ENCODE results near the gene MICAL2.
"Not testable (repeated sequence)": the region's sequence is repeated elsewhere in the genome, so short reads cannot be mapped to it uniquely, and the experiment has no call there.

Gene MICAL2

GRCh38 chr11:12143461-12144258 is 33.3 kb downstream of the MICAL2 start:
- no peak for DNase-seq (ENCODE audit: low read depth, low spot score)
- H3K4me3 ChIP-seq (ENCODE audit: low read length), result no peak overlapping the region

DNA sequence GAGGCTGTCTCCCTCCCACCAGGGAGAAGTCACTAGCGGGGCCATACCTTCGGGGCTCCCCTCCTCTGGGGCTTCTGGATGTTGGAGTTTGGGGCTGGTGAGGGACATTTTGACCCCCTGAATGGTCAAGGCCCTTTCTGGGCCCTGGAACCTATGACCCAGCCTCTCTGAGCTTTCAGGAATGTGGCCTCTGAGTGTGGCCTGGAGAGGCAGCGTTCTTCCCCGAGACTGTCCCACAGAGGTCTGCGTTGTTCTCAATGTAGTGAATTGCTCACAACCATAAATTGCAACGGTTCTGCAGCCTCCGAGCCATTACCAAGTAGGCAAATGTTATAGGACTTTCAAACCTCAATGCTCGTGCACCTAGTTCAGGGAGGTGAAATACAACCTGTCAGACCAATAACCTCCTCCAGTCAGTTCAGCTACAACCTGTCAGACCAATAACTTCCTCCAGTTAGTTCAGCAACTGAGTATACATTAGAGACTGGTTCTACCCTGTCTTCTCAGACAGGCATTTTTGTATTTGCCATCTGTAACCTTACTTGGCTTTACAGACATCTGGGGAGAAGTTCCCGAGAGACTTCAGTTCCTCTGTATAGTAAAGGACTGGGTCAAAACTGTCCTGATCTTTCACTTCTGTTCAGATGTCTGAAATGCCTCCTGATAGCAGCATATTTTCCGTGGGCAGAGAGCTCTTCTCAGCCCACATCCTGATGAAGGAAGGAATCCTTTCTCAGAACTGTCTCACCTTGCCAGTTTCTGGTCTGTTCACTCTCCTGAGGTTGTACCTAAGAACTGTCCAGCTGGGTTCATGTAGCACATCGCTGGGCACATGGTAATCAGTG is 34.2 kb downstream of the MICAL2 start:
- no peak for DNase-seq (ENCODE audit: low read depth, low spot score)
- H3K4me3 ChIP-seq (ENCODE audit: low read length), result no peak overlapping the region

- H3K4me3 ChIP-seq (ENCODE audit: low read length); DNase-seq (ENCODE audit: low read depth, low spot score): not testable (repeated sequence)
Observed at GRCh38 chr11:12146678-12147077, 36.3 kb downstream of the MICAL2 start.

DNA sequence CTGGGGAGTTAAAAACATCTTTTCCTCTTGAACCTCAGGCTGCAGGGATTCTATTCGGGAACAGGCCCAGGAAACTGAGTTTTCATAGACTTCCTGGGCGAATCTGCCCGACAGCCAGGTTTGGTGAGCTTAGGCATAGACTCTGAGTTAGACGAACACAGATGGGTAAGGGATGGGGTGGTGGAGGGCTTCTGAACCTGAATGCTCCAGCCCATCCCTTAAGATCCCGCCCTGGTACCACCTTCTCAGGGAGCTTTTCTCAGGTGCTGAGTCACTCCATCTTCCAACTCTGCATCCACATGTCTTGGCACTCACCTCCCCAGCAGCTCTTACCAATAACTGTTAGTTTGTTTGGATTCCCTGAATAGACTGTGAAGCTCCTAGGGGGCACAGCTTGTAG is 37.4 kb downstream of the MICAL2 start:
- no peak overlapping the region for H3K4me3 ChIP-seq (ENCODE audit: low read length)

DNA sequence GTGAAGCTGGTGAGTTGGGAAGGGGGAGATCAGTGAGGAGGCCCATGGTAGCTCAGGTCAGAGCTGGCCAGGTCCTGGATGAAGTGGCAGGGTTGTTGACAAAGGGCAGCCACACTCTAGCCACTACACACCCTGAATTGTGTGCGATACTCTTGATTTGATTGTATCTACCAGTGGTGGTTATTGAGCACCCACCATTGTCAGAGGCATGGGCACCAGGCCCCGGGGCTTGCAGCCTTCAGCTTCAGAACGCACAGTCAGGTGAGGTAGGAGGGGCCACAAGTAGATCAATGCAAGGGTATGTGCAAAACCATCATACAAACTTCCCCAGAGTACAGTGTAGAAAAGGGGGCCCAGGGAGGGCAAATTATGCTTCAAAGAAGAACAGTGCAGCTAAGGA is 38.1 kb downstream of the MICAL2 start:
- no peak for DNase-seq (ENCODE audit: low read depth, low spot score)
- no peak overlapping the region for H3K4me3 ChIP-seq (ENCODE audit: low read length)

More for the DNA sequence above, 37.4 kb downstream of the MICAL2 start:
- no peak for DNase-seq (ENCODE audit: low read depth, low spot score)

GRCh38 chr11:12148882-12149281 is 38.5 kb downstream of the MICAL2 start:
- DNase-seq (ENCODE audit: low read depth, low spot score), result no peak
- H3K4me3 ChIP-seq (ENCODE audit: low read length), result no peak overlapping the region

GRCh38 chr11:12149672-12150225 is 39.4 kb downstream of the MICAL2 start:
- H3K4me3 ChIP-seq (ENCODE audit: low read length), result no peak overlapping the region
- DNase-seq (ENCODE audit: low read depth, low spot score), result peak; percentile 62

DNA sequence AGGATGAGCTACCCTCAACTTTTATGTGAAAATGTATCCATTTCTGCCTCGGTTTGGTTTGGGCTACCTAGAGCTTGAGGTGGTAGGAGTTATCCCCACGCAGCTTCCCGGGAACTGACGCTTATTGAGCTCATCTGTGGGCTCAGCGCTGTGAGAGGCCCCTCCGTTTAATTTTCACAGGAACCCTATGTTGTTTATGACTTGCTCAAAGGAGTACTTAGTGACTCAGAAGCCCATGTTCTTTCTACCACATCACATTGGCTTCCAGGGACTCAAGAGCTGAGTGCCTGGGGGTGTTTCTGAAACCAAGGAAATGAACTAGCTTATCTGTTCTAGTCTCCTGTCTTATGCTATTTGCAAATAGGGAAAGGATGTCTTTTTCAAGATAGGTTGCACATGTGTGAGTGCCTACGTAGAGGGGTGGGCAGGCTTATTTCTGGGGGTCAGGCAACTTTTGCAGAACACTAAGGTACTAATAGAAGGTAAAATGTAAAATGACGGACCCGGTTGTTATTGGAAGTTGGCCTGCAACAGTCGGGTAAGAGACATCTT is 40.5 kb downstream of the MICAL2 start:
- no peak for DNase-seq (ENCODE audit: low read depth, low spot score)
- H3K4me3 ChIP-seq (ENCODE audit: low read length), result no peak overlapping the region

- no peak overlapping the region for H3K4me3 ChIP-seq (ENCODE audit: low read length)
- DNase-seq (ENCODE audit: low read depth, low spot score), result no peak
Observed at GRCh38 chr11:12152321-12152720, 41.9 kb downstream of the MICAL2 start.

DNA sequence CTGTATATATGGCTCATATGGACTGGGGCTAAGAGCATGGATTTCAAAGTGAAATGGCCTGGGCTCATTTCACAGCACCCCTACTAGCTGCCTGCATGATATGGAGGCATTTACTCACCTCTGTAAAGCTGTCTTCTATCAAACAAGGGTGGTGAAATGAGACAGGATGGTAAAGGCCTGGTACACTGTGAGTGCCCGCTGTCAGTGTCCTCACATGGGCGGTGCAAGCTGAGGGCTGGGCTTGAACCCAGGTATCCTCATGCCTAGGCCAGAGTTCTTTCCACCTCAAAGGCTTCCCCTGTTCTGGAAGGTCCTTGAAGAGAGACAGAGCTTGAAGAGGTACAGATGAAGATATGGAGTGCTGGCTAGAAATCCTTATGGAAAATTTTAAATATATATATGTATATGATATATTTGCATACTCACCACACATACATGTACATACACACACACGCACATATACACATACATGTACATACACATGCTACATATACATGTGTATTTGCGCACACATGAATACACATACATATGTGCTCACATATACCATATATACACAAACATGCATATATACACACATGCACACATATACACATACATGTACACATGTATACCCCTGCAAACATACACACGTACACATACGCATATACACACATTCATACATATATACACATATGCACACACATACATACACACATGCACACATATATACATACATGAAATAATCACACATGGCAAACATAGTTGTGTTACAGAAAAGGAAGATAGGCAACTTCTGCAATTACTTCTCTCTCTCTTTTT is 44.7 kb downstream of the MICAL2 start:
- no peak for DNase-seq (ENCODE audit: low read depth, low spot score)
- H3K4me3 ChIP-seq (ENCODE audit: low read length), result no peak overlapping the region

DNA sequence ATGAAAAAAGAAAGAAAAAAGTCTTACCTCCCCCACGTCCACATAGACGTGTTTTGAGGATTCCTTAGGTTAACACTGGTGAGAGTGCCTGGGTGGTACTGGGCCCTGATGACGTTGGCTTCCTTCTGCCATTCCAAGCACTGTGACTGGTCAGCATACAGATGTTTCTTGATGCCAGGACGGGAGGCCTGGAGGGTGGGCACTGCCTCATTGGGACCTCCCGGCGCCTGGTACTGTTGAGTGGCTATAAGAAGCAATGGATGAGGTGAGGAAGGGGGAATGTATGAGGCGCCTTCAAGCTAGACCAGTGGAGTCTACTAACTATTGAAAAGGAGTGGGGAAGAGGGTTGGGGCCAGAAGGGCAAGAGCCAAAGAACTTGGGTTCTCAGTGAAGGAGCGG is 45.3 kb downstream of the MICAL2 start:
- no peak for DNase-seq (ENCODE audit: low read depth, low spot score)
- no peak overlapping the region for H3K4me3 ChIP-seq (ENCODE audit: low read length)

GRCh38 chr11:12156301-12157140 is 46.1 kb downstream of the MICAL2 start:
- DNase-seq (ENCODE audit: low read depth, low spot score), result no peak
- no peak overlapping the region for H3K4me3 ChIP-seq (ENCODE audit: low read length)

DNA sequence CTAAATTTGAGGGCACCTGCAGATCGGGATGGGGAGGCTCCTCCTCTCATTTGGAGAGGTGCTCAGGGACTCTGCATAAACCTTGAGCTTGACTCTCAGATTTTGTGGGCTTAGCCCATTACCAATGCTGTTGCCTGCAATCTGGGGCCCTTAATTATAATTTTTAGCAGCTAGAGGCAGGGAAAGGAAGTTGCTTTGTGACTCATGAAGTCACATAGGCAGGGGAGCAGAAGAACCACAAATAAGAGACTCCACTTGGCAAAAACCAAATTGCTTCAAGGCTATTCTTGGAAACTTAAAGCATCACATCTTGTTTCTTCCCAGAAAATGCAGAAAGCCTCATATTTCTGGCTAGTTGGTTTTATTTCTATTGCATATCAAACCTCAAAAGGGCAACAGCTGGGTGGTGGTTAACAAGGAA is 46.9 kb downstream of the MICAL2 start:
- H3K4me3 ChIP-seq (ENCODE audit: low read length), result no peak overlapping the region
- no peak for DNase-seq (ENCODE audit: low read depth, low spot score)

GRCh38 chr11:12158909-12159308 is 48.5 kb downstream of the MICAL2 start:
- no peak overlapping the region for H3K4me3 ChIP-seq (ENCODE audit: low read length)
- no peak for DNase-seq (ENCODE audit: low read depth, low spot score)

GRCh38 chr11:12159351-12160099 is 49.1 kb downstream of the MICAL2 start:
- no peak overlapping the region for H3K4me3 ChIP-seq (ENCODE audit: low read length)
- no peak for DNase-seq (ENCODE audit: low read depth, low spot score)

- H3K4me3 ChIP-seq (ENCODE audit: low read length), result no peak overlapping the region
- no peak for DNase-seq (ENCODE audit: low read depth, low spot score)
Observed at GRCh38 chr11:12160231-12160630, 49.8 kb downstream of the MICAL2 start.

DNA sequence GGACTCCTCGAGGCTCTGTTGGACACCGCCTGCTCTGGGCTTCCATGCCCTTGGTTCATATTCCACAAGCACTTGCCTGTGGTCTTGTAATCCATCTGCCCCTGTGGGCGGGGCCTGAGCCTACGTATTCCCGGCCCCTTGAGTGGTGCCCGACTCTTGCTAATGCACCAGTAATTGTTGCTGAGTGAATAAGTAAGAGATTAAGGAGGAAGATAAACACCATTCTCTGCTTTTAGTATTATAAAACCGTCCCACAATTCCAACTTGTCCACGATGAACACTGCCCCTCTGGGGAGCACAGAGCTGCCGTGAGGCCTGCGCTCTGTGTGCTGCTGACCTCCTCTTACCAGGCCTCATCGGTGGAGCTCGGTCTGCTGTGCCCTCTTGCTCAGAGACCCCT is 50.3 kb downstream of the MICAL2 start:
- H3K4me3 ChIP-seq (ENCODE audit: low read length), result no peak overlapping the region
- DNase-seq (ENCODE audit: low read depth, low spot score), result no peak

DNA sequence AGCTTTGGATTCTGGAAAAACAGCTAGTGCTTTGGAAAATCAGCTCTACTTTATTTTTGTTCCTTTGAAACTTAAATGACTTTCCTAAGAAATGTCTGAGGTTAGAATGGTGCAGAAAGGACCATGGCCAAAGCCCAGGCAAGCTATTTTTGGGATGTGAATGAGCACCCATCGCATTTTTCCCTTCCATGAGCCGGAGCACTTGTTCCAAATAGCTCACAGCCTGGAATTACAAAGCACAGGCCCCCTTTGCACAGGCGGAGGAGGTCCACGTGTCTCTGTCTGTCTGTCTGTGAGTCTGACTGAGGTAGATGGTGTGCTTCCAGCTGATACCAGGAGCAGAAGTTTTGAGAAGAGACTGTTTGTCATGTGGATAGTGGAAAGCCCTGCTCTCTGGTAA is 50.7 kb downstream of the MICAL2 start:
- H3K4me3 ChIP-seq (ENCODE audit: low read length), result no peak overlapping the region
- no peak for DNase-seq (ENCODE audit: low read depth, low spot score)

All from Jurkat, Clone E6-1 (cell line).